Hematopoietic multipotent progenitor cell treated with erythropoietin and hydrocortisone succinate and interleukin-3 and kit ligand, for 15 days (in vitro differentiated cells): Measurements from ENCODE around the gene ZNF786.
"Not testable (repeated sequence)": the region's sequence is repeated elsewhere in the genome, so short reads cannot be mapped to it uniquely, and the experiment has no call there.

ENCODE experiments used
- DNase-seq: peaks from one replicate; pipeline ENCODE4 v3.0.0-alpha.2; 2015; ENCODE audit warnings: low spot score

ZNF786 gene, protein sequence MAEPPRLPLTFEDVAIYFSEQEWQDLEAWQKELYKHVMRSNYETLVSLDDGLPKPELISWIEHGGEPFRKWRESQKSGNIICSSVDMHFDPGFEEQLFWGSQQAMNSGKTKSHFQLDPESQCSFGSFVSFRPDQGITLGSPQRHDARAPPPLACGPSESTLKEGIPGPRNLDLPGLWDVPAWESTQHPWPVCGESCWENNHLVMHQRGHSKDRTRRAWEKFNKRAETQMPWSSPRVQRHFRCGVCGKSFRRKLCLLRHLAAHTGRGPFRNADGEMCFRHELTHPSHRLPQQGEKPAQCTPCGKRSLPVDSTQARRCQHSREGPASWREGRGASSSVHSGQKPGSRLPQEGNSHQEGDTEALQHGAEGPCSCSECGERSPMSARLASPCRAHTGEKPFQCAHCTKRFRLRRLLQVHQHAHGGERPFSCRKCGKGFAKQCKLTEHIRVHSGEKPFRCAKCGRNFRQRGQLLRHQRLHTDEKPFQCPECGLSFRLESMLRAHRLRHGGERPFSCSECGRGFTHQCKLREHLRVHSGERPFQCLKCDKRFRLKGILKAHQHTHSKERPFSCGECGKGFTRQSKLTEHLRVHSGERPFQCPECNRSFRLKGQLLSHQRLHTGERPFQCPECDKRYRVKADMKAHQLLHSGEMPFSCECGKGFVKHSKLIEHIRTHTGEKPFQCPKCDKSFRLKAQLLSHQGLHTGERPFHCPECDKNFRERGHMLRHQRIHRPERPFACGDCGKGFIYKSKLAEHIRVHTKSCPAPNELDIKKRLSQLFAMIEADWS

DNA sequence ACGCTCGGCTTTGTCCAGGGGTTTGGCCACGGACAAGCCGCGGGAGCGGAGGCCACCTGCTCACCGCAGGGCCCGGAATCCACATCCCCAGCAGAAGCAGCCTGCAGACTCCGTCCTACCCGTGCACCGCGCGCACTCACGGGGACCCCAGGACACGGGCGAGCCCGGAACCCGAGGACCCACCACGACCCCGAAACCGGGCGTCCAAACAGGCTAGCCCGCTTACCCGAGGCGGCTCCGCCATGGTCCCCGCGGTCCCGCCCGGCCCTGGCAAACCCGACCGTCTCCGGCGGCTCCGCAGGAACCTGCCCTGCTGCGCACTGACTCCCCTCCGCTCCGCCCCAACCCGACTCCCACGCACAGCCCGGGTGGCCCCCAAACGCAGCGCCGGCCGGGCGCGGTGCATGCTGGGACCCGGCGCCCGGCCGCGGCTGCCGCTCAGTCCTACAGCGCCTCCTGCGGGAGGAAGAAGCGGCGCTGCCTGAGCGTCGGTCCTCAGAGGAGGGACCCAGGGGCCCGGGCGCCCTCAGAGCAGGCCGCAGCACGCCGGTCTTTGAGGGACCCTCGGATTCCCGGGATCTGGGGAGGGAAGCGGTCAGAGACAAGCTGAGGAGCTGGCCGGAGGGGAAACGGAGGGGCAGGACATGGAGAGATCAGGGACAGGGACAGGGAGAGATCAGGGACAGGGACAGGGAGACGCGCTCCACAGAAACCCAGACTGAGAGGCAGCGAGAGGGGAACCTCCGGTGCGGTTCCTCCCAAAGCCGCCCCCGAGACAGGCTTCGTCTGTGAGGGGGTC, at the start of gene ZNF786:
Gene ZNF786, minus strand, starts transcription at position 322 of the 799 bp plus-strand sequence. Its CDS starts 78 bp downstream, at position 244.
- peak; percentile 89 for DNase-seq

DNA sequence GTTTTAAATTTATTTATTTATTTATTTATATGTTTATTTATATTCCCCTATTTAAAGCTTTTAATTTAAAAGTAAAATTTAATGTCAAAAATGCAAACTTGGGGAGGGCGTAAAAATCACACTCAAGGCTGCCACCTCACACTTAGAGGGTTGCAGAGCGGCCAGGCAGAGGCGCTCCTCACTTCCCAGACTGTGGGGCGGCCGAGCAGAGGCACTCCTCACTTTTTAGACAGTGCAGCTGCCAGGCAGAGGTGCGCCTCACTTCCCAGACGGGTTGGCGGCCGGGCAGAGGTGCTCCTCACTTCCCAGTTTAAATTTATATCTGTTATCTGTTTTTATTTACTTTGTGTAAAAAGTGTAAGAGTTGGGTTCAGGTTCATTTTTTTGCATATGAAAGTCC, 45.6 kb upstream of the ZNF786 start:
- DNase-seq: no peak

DNA sequence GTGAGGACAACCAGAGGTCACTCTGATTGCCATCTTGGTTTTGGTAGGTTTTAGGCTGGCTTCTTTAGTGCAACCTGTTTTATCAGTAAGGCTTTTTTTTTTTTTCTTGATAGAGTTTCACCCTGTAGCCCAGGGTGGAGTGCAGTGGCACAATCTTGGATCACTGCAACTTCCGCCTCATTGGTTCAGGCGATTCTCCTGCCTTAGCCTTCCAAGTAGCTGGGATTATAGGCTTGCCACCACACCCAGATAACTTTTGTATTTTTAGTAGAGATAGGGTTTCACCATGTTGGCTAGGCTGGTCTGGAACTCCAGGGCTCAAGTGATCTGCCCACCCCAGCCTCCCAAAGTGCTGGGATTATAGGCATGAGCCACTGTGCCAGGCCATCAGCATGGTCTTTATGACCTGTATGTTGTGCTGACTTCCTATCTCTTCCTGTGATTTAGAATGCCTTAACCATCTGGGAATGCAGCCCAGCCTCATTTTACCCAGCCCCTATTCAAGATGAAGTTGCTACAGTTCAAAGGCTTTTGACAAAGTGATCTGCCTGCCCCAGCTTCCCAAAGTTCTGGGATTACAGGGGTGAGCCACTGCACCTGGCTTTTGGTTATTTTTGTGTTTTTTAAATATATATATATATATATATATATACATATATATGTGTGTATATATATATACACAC, 42.7 kb upstream of the ZNF786 start:
- DNase-seq: no peak

DNA sequence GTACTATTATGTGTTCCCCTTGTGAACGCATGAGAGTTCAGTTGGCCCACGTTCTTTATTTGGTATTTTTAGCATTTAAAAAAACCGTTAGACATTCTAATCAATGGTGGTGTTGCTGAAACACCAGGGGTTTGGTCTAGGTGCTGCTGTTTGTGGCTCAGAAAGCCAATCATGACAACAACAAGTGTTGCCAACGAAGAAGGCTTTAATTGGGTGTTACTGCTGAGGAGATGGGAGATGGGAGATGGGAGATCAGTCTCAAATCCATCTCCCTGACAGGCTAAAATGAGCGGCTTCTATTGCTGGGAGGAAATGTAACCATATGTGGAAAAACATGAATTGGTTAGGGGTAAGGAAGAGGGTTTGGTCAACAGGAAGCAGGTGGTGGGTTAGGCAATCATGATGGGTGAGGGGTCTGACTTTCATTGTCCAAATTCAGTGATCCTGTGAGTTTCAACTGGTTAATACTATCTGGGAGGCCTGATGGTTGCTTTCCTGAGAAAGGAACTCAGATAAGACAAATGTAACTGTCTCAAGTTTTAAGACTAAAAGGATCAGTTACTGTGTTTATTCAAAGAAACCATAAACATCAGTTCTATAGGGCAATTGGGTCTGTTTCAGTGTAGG, 40.2 kb upstream of the ZNF786 start:
- DNase-seq: no peak

DNA sequence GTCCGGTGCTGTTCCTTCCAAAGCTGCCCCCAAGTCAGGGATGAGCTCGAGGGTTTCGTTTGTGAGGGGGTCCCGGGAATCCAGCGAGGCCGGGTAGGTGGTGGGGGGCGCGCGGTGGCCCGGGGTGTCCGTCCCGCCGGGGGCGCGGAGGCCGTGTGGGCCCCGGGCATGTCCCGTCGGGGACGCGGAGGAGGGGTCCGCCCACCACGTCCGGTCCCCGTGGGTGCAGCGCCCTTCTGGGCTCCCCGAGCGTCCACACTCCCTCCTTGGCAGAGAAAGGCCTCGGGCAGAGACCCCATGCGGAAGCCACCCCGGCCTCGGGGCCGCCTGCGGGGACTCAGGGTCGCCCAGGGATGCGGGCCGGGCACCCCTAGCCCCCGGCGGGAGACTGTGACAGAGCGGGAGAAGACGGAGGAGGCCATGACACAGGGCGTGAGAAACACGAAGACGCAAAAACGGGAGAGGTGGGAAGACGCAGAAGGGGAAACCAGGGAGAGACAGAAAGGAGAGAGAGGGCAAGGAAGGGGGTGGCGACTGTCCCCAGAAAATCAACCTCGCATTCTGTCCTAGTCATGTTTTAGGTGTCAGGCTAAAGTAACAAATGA, 36.2 kb upstream of the ZNF786 start:
- DNase-seq: peak; percentile 26

DNA sequence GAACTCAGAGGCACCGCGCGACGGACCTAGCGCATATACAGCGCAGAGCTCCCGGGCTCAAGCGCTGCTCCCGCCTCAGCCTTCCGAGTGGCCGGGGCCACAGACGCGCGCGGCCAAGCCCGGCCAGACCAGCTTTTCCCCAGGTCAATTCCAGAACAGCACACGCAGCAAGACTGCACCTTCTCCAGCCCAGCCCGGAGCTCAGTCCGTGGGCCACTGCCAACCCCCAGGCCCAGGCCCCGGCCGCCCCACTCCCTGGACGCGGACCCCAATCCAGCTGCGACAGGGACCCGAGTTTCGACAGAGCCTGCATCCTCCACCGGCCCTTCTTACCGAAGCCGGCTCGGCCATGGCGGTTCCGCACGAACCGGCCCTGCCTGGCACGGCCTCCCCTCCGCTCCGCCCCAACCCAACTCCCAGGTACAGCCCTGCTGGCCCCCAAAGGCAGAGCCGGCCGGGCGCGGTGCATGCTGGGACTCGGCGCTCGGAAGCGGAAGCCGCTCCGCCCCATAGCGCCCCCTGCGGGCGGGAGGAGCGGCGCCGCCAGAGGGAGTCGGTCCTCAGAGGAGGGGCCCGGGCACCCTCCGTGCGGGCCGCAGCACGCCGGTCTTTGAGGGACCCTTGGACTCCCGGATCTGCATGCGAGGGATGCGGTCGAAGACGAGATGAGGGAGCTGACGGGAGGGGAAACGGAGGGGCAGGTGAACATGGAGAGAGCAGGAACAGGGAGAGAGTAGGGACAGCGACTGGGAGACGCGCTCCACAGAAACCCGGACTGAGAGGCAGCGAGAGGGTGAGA, 35.5 kb upstream of the ZNF786 start, which contains the start of gene ZNF425:
Gene ZNF425, minus strand, starts transcription at position 462 of the 799 bp plus-strand sequence. Its CDS starts 111 bp downstream, at position 351.
- peak; percentile 93 for DNase-seq

DNA sequence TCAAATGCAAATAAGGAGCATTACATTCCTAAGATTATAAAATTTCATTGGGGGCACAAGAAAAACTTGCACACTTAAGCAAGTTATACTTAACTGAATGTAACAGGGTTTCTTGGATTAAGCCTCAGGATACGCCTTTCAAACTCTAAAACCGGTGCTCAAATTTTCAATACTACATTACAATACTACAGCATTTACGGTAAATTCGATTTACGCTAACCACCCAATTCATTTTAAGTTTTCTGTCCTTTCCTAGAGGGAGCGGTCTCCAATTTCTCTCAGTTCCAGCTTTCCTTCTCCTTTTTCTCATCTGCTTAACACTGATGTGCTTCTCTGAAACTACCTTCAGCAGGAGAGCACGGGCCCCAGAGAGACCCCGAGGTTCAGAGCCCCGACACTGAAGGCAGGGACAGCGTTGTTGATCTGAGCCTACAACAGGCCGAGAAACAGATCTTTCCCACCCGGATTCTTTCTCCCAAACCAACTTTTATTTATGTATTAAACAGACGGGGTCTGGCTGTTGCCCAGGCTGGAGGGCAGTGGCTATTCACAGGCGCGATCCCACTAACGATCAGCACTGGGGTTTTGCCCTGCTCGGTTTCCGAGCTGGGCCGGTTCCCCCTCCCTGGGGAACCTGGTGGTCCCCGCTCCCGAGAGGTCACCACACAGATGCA, 34.8 kb upstream of the ZNF786 start:
- no peak for DNase-seq

DNA sequence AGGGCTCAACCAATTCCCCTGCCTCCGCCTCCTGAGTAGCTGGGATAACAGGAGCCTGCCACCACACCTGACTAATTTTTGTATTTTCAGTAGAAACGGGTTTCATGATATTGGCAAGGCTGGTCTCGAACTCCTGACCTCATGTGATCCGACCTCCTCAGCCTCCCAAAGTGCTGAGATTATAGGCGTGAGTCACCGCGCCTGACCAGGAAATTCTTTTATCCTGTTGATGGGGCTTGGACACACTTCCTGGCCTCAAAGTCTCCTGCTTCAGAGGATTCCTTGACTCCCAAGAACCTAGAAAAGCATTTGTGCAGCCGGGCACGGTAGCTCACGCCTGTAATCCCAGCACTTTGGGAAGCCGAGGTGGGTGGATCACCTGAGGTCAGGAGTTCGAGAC, 19.5 kb upstream of the ZNF786 start:
- no peak for DNase-seq

DNA sequence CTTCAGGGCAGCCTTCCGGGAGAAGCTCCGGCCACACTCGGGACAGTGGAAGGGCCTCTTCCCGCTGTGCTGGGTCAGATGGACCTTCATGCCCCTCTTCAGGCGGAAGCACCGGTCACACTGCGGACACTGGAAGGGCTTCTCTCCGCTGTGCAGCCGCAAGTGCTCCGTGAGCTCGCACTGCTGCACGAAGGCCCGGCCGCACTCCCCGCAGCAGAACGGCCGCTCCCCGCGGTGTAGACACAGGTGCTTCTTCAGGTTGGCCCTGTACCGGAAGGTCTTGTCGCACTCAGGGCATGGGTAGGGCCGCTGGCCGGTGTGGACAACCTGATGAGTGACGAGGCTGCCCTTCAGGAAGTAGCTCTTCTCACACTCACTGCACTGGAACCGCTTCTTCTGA, 14.2 kb upstream of the ZNF786 start:
- DNase-seq: no peak

DNA sequence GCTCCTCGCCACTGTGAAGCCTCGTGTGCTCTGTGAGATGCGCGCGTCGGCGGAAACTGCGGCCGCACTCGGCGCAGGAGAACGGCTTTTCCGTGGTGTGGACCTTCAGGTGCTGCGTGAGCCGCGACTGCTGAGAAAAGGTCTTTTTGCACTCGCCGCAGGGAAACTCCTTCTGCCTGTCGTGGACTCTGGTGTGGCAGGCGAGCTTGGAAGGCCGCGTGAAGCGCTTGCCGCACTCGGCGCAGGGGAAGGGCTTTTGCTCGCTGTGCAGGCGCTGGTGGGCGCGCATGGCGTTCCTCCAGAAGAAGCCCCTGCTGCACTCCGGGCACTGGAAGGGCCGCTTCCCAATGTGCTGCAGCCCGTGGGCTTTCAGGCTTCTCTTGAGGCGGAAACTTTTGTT, 13.7 kb upstream of the ZNF786 start:
- no peak for DNase-seq

DNA sequence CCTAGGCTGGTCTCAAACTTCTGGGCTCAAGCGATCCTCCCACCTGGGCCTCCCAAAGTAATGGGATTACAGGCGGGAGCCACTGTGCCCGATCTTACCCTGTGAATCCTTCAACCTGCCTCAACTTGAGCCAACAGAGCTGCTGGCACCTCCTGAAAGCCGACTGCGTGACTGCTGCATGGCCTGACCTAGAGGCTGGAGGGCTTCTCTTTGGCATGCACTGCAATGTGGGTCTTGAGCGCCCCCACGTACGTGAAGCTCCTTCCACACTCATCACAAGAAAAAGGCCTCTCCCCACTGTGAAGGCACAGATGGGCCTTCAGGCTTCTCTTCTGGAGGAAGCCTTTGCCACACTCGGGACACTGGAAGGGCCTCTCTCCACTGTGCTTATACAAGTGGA, 12.9 kb upstream of the ZNF786 start:
- no peak for DNase-seq

DNA sequence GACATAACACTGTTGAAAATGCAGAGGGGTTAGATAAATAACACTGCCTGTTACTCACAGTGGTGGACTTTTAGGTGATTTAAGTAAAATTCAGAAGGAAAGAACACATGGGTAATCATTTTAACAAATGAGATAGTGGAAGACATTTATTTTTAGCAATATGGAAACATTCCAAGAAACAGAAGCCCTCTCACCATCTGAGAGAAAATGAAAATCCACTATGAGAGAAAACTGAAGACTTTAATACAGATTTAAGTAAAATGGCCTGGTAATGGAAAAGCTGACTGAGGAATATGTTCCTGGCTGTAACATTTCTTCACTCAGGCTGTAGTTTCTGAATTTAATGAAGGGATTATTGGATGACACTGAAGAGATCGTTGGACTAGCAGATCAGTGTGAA, 12.1 kb upstream of the ZNF786 start:
- no peak for DNase-seq

DNA sequence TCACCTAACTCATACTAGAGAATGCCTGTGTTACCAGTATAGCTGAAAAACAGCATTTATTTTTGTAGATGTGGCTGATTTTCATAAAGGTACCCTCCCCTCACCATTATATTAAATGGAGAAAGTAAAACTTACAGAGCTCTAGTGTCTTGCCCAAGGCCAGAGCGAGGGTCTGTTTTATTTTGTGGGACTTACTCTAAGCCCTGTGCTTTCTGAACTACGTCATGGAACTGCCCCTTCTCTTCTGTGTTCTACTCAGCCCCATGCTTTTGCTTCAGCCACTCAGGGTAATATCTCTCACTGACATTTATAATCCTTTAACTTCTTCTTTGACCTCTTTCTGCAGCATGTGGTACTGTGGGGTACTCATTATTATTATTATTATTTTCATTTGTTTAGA, 10.3 kb upstream of the ZNF786 start:
- DNase-seq: no peak

DNA sequence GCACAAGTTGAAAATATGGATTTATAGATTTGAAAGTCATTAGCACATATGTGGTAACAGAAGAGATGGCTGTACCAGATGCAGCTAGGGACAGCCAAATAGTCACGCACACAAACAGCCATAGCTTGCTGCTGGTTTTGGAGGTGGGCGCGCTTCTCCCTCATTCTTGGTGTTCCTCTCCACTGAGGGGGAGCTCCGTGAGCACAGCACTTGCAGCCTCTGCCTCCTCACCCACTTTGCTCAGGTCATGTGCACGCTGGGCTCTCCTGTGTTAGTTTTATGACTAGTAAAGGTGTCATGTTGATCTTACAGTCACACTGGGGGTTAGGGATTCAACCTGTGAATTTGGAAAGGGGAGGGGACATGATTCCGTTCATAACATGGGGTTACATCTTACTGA, 8.5 kb upstream of the ZNF786 start:
- DNase-seq: no peak

DNA sequence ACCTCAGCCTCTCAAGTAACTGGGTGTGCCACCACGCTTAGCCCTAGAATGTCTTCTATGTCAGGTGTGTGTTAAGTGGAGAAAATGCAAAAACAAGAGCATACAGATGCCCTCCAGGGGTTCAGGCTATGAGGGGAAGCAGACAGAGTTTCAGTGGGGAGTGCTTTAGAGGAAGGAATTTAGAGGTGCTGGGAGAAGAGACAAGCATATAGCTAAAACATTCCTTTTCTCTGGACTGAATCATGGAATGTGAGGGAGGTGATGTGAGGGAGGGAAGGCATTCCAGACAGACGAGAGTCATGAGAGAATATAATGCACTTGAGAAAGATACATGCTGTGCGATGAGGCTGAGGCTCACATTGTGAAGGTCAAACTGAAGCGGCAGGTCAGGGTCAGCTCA, 6.6 kb upstream of the ZNF786 start:
- no peak for DNase-seq

DNA sequence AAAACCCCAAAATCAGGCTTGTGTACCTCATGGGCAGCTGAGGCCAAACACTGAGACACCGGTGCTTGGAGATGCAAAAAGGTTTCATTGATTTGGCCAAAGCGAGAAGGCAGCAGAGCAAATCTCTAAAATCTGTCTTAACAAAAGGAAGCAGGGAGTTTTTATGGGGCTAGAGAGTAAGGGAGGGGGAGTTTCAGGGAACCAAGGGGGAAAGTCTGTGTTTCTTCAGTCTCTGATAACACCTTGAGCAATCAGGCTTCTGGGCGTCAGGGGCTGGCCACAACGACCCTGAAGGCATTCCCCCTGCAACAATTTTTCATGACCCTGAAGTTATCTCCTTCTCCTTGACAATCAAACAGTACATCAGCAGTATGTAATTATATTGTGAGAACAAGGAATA, 2.7 kb upstream of the ZNF786 start:
- DNase-seq: no peak

DNA sequence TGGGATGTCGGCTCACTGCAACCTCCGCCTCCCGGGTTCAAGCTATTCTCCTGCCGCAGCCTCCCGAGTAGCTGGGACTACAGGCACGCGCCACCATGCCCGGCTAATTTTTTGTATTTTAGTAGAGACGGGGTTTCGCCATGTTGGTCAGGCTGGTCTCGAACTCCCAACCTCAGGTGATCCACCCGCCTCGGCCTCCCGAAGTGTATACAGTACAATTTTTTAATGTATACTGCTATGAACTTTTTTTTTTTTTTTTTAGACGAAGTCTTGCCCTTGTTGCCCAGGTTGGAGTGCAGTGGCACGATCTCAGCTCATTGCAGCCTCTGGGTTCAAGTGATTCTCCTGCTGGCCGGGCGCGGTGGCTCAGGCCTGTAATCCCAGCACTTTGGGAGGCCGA, 1.7 kb upstream of the ZNF786 start:
- DNase-seq: not testable (repeated sequence)

DNA sequence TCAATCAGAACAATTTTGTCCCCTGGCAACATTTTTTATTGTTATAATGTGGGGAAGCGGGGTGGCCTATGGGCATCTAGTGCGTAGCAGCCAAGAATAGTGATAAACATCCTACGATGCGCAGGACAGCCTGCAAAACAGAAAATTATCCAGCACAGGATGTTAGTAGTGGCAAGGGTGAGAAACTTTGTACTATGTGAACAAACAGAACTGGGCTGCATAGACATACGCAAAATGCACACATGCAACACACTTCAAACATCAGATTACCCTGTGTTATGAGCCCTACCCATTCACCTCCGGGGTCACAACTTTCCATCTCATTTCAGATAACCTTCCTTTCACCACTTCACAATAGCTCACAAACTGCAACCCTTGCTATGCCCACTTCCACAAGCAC, 3.1 kb downstream of the ZNF786 start:
- no peak for DNase-seq

DNA sequence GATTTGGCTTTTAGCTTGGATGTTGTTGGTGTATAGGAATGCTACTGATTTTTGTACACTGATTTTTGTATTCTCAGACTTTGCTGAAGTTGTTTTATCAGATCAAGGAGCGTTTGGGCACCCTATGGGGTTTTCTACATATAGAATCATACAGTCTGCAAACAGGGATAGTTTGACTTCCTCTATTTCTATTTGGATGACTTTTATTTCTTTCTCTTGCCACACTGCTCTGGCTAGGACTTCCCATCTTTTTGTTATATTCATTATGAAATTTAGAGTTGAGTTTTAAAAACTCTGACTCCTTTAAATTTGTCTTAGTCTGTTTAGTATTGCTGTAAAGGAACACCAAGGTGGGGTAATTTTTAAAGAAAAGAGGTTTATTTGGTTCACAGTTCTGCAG, 4.7 kb downstream of the ZNF786 start:
- DNase-seq: no peak

DNA sequence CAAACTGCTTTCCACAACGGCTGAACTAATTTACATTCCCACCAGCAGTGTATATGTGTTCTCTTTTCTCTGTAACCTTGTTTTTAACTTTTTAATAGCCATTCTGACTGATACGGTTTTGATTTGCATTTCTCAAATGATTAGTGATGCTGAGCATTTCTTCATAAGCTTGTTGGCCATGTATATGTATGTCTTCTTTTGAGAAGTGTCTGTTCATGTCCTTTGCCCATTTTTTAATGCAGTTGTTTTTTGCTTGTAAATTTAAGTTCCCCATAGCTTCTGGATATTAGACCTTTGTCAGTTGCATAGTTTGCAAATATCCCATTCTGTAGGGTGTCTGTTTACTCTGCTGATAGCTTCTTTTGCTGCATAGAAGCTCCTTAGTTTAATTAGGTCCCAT, 6.1 kb downstream of the ZNF786 start:
- DNase-seq: no peak
